Measurements from ENCODE around the gene IFT88.

The IFT88 gene

DNA sequence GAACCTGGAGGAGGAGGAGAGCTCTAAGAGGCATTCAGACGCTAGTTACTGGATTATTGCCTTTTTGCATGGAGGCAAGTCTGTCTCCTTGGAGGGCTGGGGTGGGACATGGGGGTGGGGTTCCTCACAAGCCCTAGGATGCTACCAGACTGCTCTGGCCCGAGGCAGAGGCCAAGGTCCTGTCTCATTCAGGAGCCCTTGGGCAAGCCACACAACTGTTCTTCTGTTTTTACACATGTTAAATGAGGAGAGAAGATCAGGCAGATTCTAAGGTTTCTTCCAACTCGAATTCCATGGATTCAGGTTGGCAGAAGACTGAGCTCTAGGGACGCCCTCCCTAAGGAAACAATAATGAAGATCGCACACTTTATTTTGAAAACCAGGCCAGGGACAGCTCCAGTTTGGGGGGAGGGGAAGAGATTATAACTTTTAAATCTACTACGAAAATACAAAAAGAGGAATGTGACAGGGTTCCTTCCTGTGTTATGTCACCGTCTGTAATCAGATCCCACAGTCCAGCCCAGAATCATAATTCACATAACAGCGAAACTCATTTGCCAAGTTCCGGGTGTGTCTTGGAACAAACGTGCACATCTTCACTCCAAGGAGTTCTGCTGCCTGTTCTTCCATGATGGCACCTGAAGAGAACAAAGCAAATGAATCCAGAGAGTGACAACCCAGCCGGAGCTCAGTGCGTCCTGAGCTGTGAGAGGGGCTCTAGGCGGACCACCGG, 161.8 kb downstream of the IFT88 start:
- H3K9ac ChIP-seq (ENCODE audit: low read length): no peak overlapping the region
- no peak for TF ChIP-seq EZH2phosphoT487 (conservative IDR thresholded peaks at IDR 0.05; ENCODE audit: low read length)
- TF ChIP-seq, protein P1, sequence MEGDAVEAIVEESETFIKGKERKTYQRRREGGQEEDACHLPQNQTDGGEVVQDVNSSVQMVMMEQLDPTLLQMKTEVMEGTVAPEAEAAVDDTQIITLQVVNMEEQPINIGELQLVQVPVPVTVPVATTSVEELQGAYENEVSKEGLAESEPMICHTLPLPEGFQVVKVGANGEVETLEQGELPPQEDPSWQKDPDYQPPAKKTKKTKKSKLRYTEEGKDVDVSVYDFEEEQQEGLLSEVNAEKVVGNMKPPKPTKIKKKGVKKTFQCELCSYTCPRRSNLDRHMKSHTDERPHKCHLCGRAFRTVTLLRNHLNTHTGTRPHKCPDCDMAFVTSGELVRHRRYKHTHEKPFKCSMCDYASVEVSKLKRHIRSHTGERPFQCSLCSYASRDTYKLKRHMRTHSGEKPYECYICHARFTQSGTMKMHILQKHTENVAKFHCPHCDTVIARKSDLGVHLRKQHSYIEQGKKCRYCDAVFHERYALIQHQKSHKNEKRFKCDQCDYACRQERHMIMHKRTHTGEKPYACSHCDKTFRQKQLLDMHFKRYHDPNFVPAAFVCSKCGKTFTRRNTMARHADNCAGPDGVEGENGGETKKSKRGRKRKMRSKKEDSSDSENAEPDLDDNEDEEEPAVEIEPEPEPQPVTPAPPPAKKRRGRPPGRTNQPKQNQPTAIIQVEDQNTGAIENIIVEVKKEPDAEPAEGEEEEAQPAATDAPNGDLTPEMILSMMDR (IDR thresholded peaks at IDR 0.05; ENCODE audit: insufficient read depth, low read length, poor library complexity, severe bottlenecking): no peak
- no peaks in the 10 kb centered on the region for H3K9me2 ChIP-seq (replicated peaks; ENCODE audit: insufficient read depth, low read length)
- H3K9me3 ChIP-seq (ENCODE audit: insufficient read depth, low read length): no peaks in the 10 kb centered on the region
- no peaks in the 10 kb centered on the region for H4K20me1 ChIP-seq (ENCODE audit: low read depth, low read length)
- H3K79me2 ChIP-seq (ENCODE audit: insufficient read depth, low read length): no peaks in the 10 kb centered on the region
- no peaks in the 10 kb centered on the region for H3F3A ChIP-seq (ENCODE audit: insufficient read depth)
- no peak overlapping the region for H3K4me2 ChIP-seq (ENCODE audit: low read depth, low read length, poor library complexity, severe bottlenecking)
- no peaks in the 10 kb centered on the region for H3K36me3 ChIP-seq (ENCODE audit: low read length)
- H3K27ac ChIP-seq (ENCODE audit: low read depth, low read length): no peak overlapping the region
- no peaks in the 10 kb centered on the region for H3K27me3 ChIP-seq (ENCODE audit: low read length)
- no peak overlapping the region for H3K4me3 ChIP-seq (ENCODE audit: insufficient read depth, low read length, poor library complexity, severe bottlenecking)
- H2AFZ ChIP-seq (ENCODE audit: low read depth, low read length, severe bottlenecking): no peak overlapping the region

DNA sequence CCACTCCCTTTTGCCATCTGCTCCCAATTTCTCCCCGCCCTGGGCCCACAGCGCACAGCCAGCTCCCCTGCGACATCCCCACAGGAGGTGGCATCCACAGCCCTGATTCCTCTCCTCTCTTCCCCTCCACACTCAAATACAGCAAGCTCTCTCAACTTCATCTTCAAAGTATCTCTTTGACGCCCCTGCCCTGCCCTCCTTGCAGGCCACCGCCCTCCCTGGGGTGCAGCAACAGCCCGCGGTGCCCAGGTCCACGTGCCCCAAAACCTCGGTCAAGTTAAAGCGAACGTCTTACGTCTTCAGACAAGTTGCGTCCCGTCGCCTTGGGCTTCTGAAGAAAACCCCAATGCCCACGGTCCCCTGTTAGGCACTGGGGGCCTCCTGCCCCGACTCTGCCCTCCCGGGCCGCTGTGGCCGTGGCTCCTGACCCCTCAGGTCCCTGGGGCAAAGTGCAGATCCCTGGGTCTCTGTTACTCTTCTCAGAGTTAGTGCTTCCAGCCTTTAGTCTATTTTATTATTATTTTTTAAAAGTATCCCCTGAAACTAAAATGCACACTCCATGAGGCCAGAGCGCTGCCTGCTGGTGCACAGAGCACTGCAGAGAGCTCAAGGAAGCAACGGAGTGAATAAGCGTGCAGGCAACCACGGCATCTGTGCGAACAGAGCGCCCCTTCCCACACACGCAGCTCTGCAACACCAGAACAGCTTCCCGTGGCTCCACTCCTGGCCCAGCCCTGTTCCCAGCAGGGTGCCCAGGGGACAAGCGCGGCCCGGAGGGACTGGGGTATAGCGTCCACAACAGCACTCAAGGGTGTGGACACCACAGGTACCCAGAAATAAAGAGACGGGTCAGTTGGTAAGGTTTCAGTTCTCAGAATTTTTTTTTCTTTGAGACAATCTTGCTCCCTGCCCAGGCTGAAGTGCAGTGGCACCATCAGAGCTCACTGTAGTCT, 163.0 kb downstream of the IFT88 start:
- Histone ChIP-seq H4K20me1 (ENCODE audit: low read depth, low read length) (no peaks in the 10 kb centered on the region), H3F3A (ENCODE audit: insufficient read depth) (no peaks in the 10 kb centered on the region), H3K4me3 (ENCODE audit: insufficient read depth, low read length, poor library complexity, severe bottlenecking) (no peak overlapping the region), H2AFZ (ENCODE audit: low read depth, low read length, severe bottlenecking) (no peak overlapping the region), H3K36me3 (ENCODE audit: low read length) (no peaks in the 10 kb centered on the region), H3K27me3 (ENCODE audit: low read length) (no peaks in the 10 kb centered on the region), H3K9me3 (ENCODE audit: insufficient read depth, low read length) (no peaks in the 10 kb centered on the region), H3K9ac (ENCODE audit: low read length) (no peak overlapping the region), H3K79me2 (ENCODE audit: insufficient read depth, low read length) (no peaks in the 10 kb centered on the region), H3K9me2 (replicated peaks; ENCODE audit: insufficient read depth, low read length) (no peaks in the 10 kb centered on the region), H3K4me2 (ENCODE audit: low read depth, low read length, poor library complexity, severe bottlenecking) (no peak overlapping the region), H3K27ac (ENCODE audit: low read depth, low read length) (no peak overlapping the region)
- no peak for TF ChIP-seq EZH2phosphoT487 (conservative IDR thresholded peaks at IDR 0.05; ENCODE audit: low read length)
- TF ChIP-seq, protein P1 (IDR thresholded peaks at IDR 0.05; ENCODE audit: insufficient read depth, low read length, poor library complexity, severe bottlenecking): no peak

DNA sequence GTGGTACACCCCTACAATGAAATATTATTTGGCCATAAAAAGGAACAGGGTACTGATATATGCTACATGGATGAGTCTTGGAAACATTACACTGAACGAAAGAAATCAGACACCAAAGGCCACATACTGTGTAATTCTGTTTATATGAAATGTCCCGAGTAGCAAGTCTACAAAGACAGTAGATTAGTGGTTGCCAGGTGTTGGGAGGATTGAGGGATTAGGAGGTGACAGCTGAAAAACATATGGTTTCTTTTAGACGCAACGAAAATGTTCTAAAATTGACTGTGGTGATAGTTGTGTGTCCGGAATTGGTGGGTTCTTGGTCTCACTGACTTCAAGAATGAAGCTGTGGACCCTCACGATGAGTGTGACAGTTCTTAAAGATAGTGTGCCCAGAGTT, 171.7 kb downstream of the IFT88 start:
- Histone ChIP-seq H4K20me1 (ENCODE audit: low read depth, low read length) (no peaks in the 10 kb centered on the region), H3K4me3 (ENCODE audit: insufficient read depth, low read length, poor library complexity, severe bottlenecking) (no peak overlapping the region), H3K36me3 (ENCODE audit: low read length) (no peaks in the 10 kb centered on the region), H3K27ac (ENCODE audit: low read depth, low read length) (no peak overlapping the region), H3K9ac (ENCODE audit: low read length) (no peak overlapping the region), H3K27me3 (ENCODE audit: low read length) (no peaks in the 10 kb centered on the region), H3K9me2 (replicated peaks; ENCODE audit: insufficient read depth, low read length) (no peaks in the 10 kb centered on the region), H3K9me3 (ENCODE audit: insufficient read depth, low read length) (no peaks in the 10 kb centered on the region), H3K79me2 (ENCODE audit: insufficient read depth, low read length) (no peaks in the 10 kb centered on the region), H2AFZ (ENCODE audit: low read depth, low read length, severe bottlenecking) (no peak overlapping the region), H3K4me2 (ENCODE audit: low read depth, low read length, poor library complexity, severe bottlenecking) (no peak overlapping the region), H3F3A (ENCODE audit: insufficient read depth) (no peaks in the 10 kb centered on the region)
- TF ChIP-seq EZH2phosphoT487 (conservative IDR thresholded peaks at IDR 0.05; ENCODE audit: low read length): no peak
- TF ChIP-seq, protein P1 (IDR thresholded peaks at IDR 0.05; ENCODE audit: insufficient read depth, low read length, poor library complexity, severe bottlenecking): no peak

All from SU-DHL-6 (cell line).